NCI-H2171 (cell line): ENCODE measurements around the gene CCBE1.

Source experiments
- DNase-seq: peaks from one replicate; lab custom pipeline; 2025; lab: John Stamatoyannopoulos, UW

Gene CCBE1

DNA sequence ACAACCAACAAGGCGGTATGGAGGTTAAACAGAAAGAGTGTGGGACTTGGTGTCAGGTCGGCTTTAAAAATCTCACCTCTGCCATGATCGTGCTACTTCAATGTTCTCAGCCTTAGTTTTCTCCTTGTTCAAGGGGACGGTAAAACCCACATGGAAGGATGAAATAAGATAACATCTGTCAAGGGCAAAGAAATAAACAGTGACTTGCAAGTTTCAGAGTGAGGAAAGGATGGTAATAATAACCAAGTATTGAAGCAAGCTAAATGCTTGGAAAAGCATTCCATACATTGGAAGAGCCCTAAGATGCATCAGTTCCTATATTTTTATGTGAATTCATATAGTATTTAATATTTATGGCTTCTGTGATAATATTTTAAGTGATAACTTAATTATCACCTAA, 308.4 kb downstream of the CCBE1 start:
- peak; percentile 23 for DNase-seq

DNA sequence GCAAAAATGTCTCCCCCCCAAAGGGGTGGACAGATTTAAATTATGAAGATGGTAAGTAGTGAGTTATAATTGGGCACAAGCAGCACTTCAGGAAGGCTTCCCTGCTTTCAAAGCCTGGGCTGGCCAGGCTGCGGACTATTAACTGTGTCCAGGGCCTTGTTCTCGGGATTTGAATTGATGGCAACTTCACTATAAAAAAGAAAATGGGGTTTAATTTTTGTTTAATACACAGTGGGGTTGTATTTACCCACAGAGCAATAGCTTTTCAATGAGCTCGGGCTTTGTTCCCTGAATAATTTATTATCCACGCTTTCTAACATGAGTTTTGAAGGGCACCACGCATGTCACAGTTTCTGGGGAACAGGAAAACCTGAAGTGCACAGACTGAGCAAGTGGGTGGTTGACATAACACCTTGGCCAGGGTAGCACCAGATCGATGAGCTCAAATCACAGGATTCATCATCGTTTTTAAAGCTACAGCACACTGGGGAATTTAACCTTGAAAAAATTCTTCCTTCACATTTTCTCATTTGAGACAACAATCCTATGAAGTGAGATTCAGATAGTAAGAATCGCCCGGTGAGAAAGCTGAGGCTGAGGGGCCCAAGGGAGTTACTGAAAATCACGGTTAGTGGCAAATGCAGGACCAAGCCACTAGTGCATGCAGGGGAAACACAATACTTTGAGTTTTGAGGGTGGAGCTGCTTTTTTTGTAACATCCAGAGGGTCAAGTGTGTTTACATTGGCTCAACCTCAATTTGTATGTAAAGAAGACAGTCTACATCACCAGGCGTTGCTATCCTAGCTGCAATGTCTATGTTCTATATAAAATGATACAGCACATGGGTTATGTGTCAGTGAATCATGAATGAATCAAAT, 309.3 kb downstream of the CCBE1 start:
- peak; percentile 9 for DNase-seq

DNA sequence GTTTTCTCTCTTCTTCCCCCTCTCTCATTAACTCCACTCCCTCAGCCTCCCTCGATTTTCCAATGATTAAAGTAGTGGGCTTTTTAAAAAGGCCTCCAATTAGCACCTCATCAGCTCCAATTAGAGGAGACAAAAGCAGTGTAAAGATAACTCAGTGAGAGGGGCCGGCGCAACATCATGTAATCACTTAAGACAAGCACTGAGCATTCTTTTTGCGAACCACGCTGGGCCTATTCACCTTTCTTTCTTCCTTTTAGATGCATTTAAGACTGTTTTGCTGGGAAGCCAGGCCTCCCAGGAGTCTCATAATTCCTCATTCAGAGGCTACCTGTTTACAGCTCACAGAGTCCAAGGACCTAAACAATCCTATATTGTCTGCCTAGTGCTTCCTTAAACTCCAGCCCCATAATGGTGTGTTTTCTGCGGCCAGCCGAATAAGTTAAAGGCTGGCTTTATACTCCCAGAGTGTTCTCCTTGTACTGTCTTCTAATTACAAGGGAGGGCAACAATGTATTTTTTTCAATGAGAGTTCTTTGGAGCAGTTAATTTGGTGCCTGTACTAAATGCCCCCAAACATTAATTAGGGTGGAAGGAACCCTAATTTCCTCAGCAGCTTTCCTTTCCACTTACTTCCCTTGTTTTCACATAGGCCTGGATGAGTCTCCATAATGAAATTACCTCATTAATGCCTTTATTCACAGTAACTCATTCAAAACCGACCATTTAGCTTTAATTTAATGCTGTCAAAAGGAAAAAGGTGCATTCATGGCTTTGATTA, 310.1 kb downstream of the CCBE1 start:
- no peak for DNase-seq

DNA sequence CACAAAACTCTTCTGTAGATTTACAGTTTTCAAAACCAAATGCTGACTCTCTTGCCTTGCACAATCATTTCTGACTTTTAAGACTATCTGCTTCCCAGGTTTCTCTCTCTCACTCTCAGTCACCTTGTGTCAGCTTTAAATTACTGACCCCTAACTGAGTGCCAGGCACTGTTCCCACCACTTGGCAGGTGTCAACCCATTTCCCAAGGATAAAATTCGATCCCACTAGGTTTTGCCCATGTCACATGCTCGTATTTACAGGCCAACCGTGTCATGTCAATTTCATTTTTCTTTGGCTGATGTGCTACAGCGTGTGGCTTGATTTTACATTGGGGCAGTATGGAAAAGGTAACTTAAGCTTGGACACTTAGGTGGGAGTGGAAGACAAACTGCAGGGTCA, 312.0 kb downstream of the CCBE1 start:
- DNase-seq, result no peak

DNA sequence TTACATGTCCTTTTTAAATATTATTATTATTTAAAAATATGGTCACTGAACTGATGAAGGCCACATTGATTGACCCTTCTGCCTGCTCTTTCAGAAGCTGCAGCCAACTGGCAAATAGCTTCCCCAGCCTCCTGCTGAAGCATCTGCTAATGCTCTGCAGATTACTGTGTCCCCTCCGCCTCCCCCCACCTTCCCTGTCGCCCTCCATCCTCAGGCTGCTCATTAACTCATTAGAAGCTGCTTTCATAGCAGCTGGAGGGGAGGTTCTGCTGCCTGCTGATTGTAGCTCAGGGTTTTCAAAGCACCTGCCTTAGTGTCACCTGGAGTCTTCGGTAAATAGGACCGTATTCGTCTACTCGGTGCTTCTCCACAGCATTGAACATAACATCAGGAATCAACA, 313.4 kb downstream of the CCBE1 start:
- peak; percentile 85 for DNase-seq

DNA sequence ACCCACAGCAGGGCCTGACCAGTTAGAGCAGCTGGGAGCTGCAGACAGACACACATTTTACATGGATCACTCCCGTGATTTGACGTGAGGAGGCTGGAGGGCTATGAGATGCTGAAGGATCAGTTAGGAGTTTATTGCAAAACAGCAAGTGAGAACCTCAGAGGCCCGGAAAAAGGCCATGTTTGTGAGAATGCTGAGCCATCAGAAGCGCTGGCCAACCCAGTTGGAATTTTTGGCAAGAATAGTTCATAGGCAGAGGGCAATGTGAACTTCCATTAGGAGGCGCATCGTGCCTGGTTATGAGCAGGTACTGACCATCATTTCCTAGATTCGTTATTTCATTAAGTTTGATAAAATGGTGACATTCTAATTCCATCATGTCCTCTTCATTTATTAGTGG, 314.8 kb downstream of the CCBE1 start:
- no peak for DNase-seq

DNA sequence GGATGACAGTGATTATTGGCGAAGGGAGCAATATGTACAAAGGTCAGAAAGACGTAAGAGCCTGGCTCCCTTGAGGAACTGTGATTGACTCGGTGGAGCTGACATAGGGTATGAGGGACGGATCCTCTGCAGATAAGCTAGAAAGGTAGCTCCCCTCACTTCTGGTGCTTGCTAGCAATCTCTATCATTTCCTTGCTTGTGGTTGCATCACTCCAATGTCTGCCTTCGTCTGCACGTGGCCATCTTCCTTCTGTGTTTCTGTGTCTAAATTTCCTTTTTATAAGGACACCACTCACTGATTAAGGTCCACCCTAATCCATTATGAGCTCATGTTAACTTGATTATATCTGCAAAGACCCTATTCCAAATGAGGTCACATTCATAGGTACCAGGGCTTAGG, 315.3 kb downstream of the CCBE1 start:
- DNase-seq, result no peak
